H1 (cell line): ENCODE measurements around the gene RRAS2. TPM values are rescaled to one million over a fixed set of nuclear protein-coding genes. Genes with fewer than 3 reads are reported as not detected.

Experiments
- CTCF ChIA-PET: fragments of 300-600 bp; sonication (Branson Sonifier 250); formaldehyde crosslinking; loops from one replicate; lab custom pipeline; 2021; ENCODE audit not compliant: partially characterized antibody; lab: Charles Lee
- POLR2A ChIA-PET: fragments of 300-600 bp; sonication (Branson Sonifier 250); formaldehyde crosslinking; loops from one replicate; lab custom pipeline; 2021; ENCODE audit warnings: inconsistent platforms; ENCODE audit not compliant: partially characterized antibody; lab: Charles Lee
- DNase-seq, 2 experiments: peaks; one replicate each; pipeline versions ENCODE4 v3.0.0 to v3.0.0-alpha.2; 2010 to 2022; ENCODE audit warnings: low spot score in 2 of 2, low read depth in 1 of 2, mixed read lengths in 1 of 2
- FAIRE-seq: peaks from 2 replicates; lab custom pipeline; 2011; peaks lifted over from hg19 to GRCh38; lab: Jason Lieb, UNC
- H2AFZ ChIP-seq: 2 replicates; pipeline ENCODE4 v1.8.1; 2012; ENCODE audit warnings: low read length, inconsistent platforms
- H2AK5ac ChIP-seq: 2 replicates; pipeline ENCODE4 v1.6.1; 2013; ENCODE audit warnings: low read depth, low read length
- H2BK120ac ChIP-seq: replicated peaks from 2 replicates; pipeline ENCODE3; 2013; ENCODE audit warnings: low read depth, low read length, inconsistent platforms
- H2BK12ac ChIP-seq: 2 replicates; pipeline ENCODE4 v1.6.1; 2013; ENCODE audit warnings: low read depth, low read length
- H2BK15ac ChIP-seq: 2 replicates; pipeline ENCODE4 v1.6.1; 2013; ENCODE audit warnings: low read length
- H2BK20ac ChIP-seq: 2 replicates; pipeline ENCODE4 v1.6.1; 2013; ENCODE audit warnings: low read length
- H2BK5ac ChIP-seq: 2 replicates; pipeline ENCODE4 v1.6.1; 2013; ENCODE audit warnings: low read depth, low read length
- H3K14ac ChIP-seq: 2 replicates; pipeline ENCODE4 v1.6.1; 2013; ENCODE audit warnings: inconsistent platforms; ENCODE audit not compliant: insufficient read length
- H3K18ac ChIP-seq: 2 replicates; pipeline ENCODE4 v1.6.1; 2013; ENCODE audit warnings: low read length; ENCODE audit errors: extremely low read depth
- H3K23ac ChIP-seq: 2 replicates; pipeline ENCODE4 v1.6.1; 2013; ENCODE audit warnings: inconsistent platforms; ENCODE audit not compliant: insufficient read length
- H3K23me2 ChIP-seq: 2 replicates; pipeline ENCODE4 v1.6.1; 2013; ENCODE audit warnings: low read depth, low read length
- H3K27ac ChIP-seq: 2 replicates; pipeline ENCODE4 v1.6.1; 2011; ENCODE audit warnings: low read depth, low read length, inconsistent platforms
- H3K27me3 ChIP-seq, 4 experiments: replicated peaks in 1 of 4; 1 replicate in 1 of 4; 2 replicates in 3 of 4; pipeline versions ENCODE4 v1.6.1 to v1.8.1; 2011 to 2013; ENCODE audit warnings: low read length in 3 of 4, mild to moderate bottlenecking in 3 of 4, inconsistent platforms in 2 of 4, mixed read lengths in 2 of 4, moderate library complexity in 1 of 4; ENCODE audit not compliant: control insufficient read depth in 3 of 4, insufficient read depth in 3 of 4; ENCODE audit errors: extremely low read depth in 1 of 4
- H3K36me3 ChIP-seq, 4 experiments: 2 replicates each; pipeline versions ENCODE4 v1.6.1 to v1.8.1; 2011 to 2013; ENCODE audit warnings: mild to moderate bottlenecking in 4 of 4, low read length in 3 of 4, moderate library complexity in 2 of 4, control low read depth in 1 of 4, inconsistent platforms in 1 of 4; ENCODE audit not compliant: insufficient read depth in 4 of 4, control insufficient read depth in 2 of 4
- H3K4ac ChIP-seq: replicated peaks from 2 replicates; pipeline ENCODE3; 2013; ENCODE audit warnings: low read length, low read depth, mixed read lengths, inconsistent platforms; ENCODE audit not compliant: insufficient read length
- H3K4me1 ChIP-seq, 4 experiments: replicated peaks in 1 of 4; 1 replicate in 1 of 4; 2 replicates in 3 of 4; pipeline versions ENCODE4 v1.6.1 to v1.8.1; 2011 to 2013; ENCODE audit warnings: low read length in 3 of 4, inconsistent platforms in 2 of 4, mixed read lengths in 1 of 4; ENCODE audit not compliant: insufficient read depth in 4 of 4, control insufficient read depth in 3 of 4
- H3K4me2 ChIP-seq, 2 experiments: 2 replicates each; pipeline versions ENCODE4 v1.6.1 to v1.8.1; 2011 to 2013; ENCODE audit warnings: low read depth in 2 of 2, low read length in 2 of 2, control low read depth in 1 of 2, inconsistent platforms in 1 of 2, mild to moderate bottlenecking in 1 of 2; ENCODE audit not compliant: insufficient read depth in 1 of 2
- H3K4me3 ChIP-seq, 4 experiments: fragments of 200-600, 300-600 bp in 1 of 4; sonication (generic), shearing (Covaris generic), sonication (Bioruptor Twin) in 1 of 4; 2 replicates each; pipeline versions ENCODE4 v1.5.1 to v1.8.1; 2011 to 2016; ENCODE audit warnings: low read length in 4 of 4, low read depth in 3 of 4, control low read depth in 2 of 4, inconsistent platforms in 2 of 4, mild to moderate bottlenecking in 2 of 4, mixed read lengths in 1 of 4, moderate library complexity in 1 of 4; ENCODE audit not compliant: insufficient read depth in 2 of 4; ENCODE audit errors: extremely low read depth in 1 of 4
- H3K56ac ChIP-seq: replicated peaks from 2 replicates; pipeline ENCODE3; 2013; ENCODE audit warnings: low read depth, mild to moderate bottlenecking, mixed read lengths, low read length, inconsistent platforms; ENCODE audit not compliant: insufficient read length
- H3K79me1 ChIP-seq: 2 replicates; pipeline ENCODE4 v1.6.1; 2013; ENCODE audit warnings: low read depth, low read length, control low read depth
- H3K79me2 ChIP-seq, 2 experiments: 2 replicates each; pipeline versions ENCODE4 v1.6.1 to v1.8.1; 2012 to 2013; ENCODE audit warnings: low read length in 2 of 2, mild to moderate bottlenecking in 2 of 2, inconsistent platforms in 1 of 2; ENCODE audit not compliant: insufficient read depth in 2 of 2, control insufficient read depth in 1 of 2
- H3K9ac ChIP-seq, 4 experiments: replicated peaks in 1 of 4; 1 replicate in 1 of 4; 2 replicates in 3 of 4; pipeline versions ENCODE4 v1.6.1 to v1.8.1; 2011 to 2013; ENCODE audit warnings: low read depth in 3 of 4, low read length in 3 of 4, control low read depth in 2 of 4, mild to moderate bottlenecking in 2 of 4, moderate library complexity in 2 of 4, inconsistent platforms in 1 of 4; ENCODE audit errors: extremely low read depth in 1 of 4
- H3K9me3 ChIP-seq, 2 experiments: 2 replicates each; pipeline versions ENCODE4 v1.6.1 to v1.8.1; 2012 to 2013; ENCODE audit warnings: mild to moderate bottlenecking in 2 of 2, moderate library complexity in 2 of 2, control low read depth in 1 of 2, inconsistent platforms in 1 of 2, low read depth in 1 of 2, low read length in 1 of 2, mixed read lengths in 1 of 2; ENCODE audit not compliant: insufficient read depth in 2 of 2
- H4K20me1 ChIP-seq, 2 experiments: replicated peaks in 1 of 2; 2 replicates each; pipeline versions ENCODE3 to v1.8.1; 2011 to 2013; ENCODE audit warnings: inconsistent platforms in 2 of 2, low read length in 2 of 2, mild to moderate bottlenecking in 1 of 2; ENCODE audit not compliant: insufficient read depth in 2 of 2, control insufficient read depth in 1 of 2
- H4K5ac ChIP-seq: 2 replicates; pipeline ENCODE4 v1.6.1; 2013; ENCODE audit warnings: low read length, low read depth, mixed read lengths, inconsistent platforms; ENCODE audit not compliant: insufficient read length
- H4K8ac ChIP-seq: 2 replicates; pipeline ENCODE4 v1.8.0; 2013; ENCODE audit warnings: mild to moderate bottlenecking, moderate library complexity, low read length, inconsistent platforms; ENCODE audit not compliant: insufficient read depth; ENCODE audit errors: extremely low read depth
- H4K91ac ChIP-seq: replicated peaks from 2 replicates; pipeline ENCODE3; 2013; ENCODE audit warnings: low read length, mixed read lengths, inconsistent platforms; ENCODE audit not compliant: insufficient read length
- CHD1 ChIP-seq: IDR thresholded peaks from 2 replicates; pipeline ENCODE4 v1.6.1; 2012; ENCODE audit warnings: low read depth, low read length, improper control_type of control experiment
- CREB1 ChIP-seq: IDR thresholded peaks from 2 replicates; pipeline ENCODE4 v1.6.1; 2012; ENCODE audit warnings: inconsistent platforms
- FOSL1 ChIP-seq: IDR thresholded peaks from 2 replicates; pipeline ENCODE4 v1.6.1; 2011; ENCODE audit warnings: mild to moderate bottlenecking, low read depth, low read length, moderate library complexity; ENCODE audit not compliant: insufficient read depth
- GABPA ChIP-seq: IDR thresholded peaks from 2 replicates; pipeline ENCODE4 v1.6.1; 2011; ENCODE audit warnings: mild to moderate bottlenecking, low read length, moderate library complexity, borderline replicate concordance; ENCODE audit not compliant: insufficient read depth
- MAFK ChIP-seq: IDR thresholded peaks from 2 replicates; pipeline ENCODE4 v1.6.1; 2012; ENCODE audit warnings: low read depth, mild to moderate bottlenecking, improper control_type of control experiment, low read length
- POU5F1 ChIP-seq: IDR thresholded peaks from 2 replicates; pipeline ENCODE4 v1.6.1; 2011; ENCODE audit warnings: low read depth, mild to moderate bottlenecking, low read length, moderate library complexity
- RFX5 ChIP-seq: IDR thresholded peaks from 2 replicates; pipeline ENCODE4 v1.6.1; 2011; ENCODE audit warnings: low read depth, low read length, improper control_type of control experiment, borderline replicate concordance
- TCF12 ChIP-seq: IDR thresholded peaks from 2 replicates; pipeline ENCODE4 v1.6.1; 2011; ENCODE audit warnings: low read depth, mild to moderate bottlenecking, low read length
- TEAD4 ChIP-seq: IDR thresholded peaks from 2 replicates; pipeline ENCODE4 v1.6.1; 2012; ENCODE audit warnings: low read depth, low read length, inconsistent platforms, mixed read lengths
- YY1 ChIP-seq: IDR thresholded peaks from 2 replicates; pipeline ENCODE4 v1.6.1; 2011; ENCODE audit warnings: low read depth, mild to moderate bottlenecking, low read length
- WGBS, 2 experiments: shearing (Covaris generic) in 1 of 2; methylation state at CpG; one replicate each; pipeline versions ENCODE4 v1.1.6 to v1.1.7; 2013 to 2015; ENCODE audit warnings: low lambda C conversion rate in 2 of 2, mixed read lengths in 2 of 2, inconsistent platforms in 1 of 2, low coverage in 1 of 2, missing lambda C conversion rate in 1 of 2; ENCODE audit not compliant: insufficient replicate concordance in 2 of 2, insufficient coverage in 1 of 2, insufficient read length in 1 of 2; ENCODE audit errors: extremely low coverage in 1 of 2, missing lambda C conversion rate in 1 of 2; 5-methylcytosine and 5-hydroxymethylcytosine counted together
- polyA plus RNA-seq, 7 experiments: library from polyadenylated mRNA; depleted of rRNA in 3 of 7; stranded (reverse) in 5 of 7; unstranded in 2 of 7; fragments of >200 nt in 5 of 7; fragments of 200-250 nt in 2 of 7; gene quantifications; 1 replicate in 5 of 7; 2 replicates in 1 of 7; 4 replicates in 1 of 7; pipeline versions ENCODE4 v1.2.1 to v1.2.3, GENCODE V29; 2011 to 2013; ENCODE audit warnings: missing spikeins in 2 of 7, mixed read lengths in 2 of 7
- total RNA-seq: library from RNA; stranded (reverse); fragmentation: NEBNext Ultra II Directional; extraction: Animal tissue kit (Norgen Biotek cat#: 25700); gene quantifications from 2 replicates; pipeline ENCODE4 v1.2.1, GENCODE V29; 2021
- TF ChIP-seq, protein P1 (sequence below), 3 experiments: IDR thresholded peaks; 1 replicate in 2 of 3; 2 replicates in 1 of 3; pipeline versions ENCODE4 v1.5.1 to v1.6.1; 2011; ENCODE audit warnings: low read length in 3 of 3, mild to moderate bottlenecking in 3 of 3, inconsistent platforms in 2 of 3, low read depth in 1 of 3, moderate library complexity in 1 of 3; ENCODE audit not compliant: insufficient read depth in 1 of 3; ENCODE audit errors: control extremely low read depth in 1 of 3
- TF ChIP-seq, protein P2 (sequence below): IDR thresholded peaks from 2 replicates; pipeline ENCODE4 v1.6.1; 2012; ENCODE audit warnings: inconsistent platforms

The RRAS2 gene
- total and polyA plus RNA-seq, 2 of the 8 experiments (the other 6 are each of a cell fraction or from before 2014, with no cell fraction given): 72.3 to 234 TPM

DNA sequence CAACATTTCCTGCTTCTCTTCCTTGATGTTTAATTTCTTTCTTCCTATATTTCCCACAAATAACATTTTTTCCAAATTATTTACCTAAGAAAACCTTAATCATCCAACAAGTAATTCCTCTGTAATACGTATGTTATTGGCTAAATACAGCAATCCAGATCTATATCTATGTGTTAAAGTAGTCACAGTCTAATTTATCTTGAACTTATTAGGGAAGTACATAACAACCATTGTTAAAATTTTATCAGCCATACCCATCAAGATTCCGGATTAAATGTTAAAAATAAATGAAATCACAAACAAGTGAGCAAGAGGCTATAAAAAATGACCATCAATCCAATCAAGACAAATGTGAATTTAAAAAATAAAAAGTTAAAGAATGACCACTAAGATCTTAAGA lies 36.5 kb downstream of the RRAS2 start:
- Histone ChIP-seq H2BK15ac (no peak overlapping the region), H3K9me3 (no peaks in the 10 kb centered on the region), H3K4me2 (no peak overlapping the region), H2BK120ac (no peak overlapping the region), H4K20me1 (peaks cover 8 to 12% of the 10 kb centered on the region in 2 experiments), H2BK20ac (no peak overlapping the region), H3K36me3 (no peaks in the 10 kb centered on the region), H3K18ac (no peak overlapping the region), H4K91ac (no peak overlapping the region), H3K79me1 (no peaks in the 10 kb centered on the region; the same call in none of the 2 replicates), H3K23me2 (no peaks in the 10 kb centered on the region), H3K56ac (no peak overlapping the region), H2BK12ac (no peak overlapping the region), H2AK5ac (no peak overlapping the region), H3K23ac (no peak overlapping the region), H3K27ac (no peak overlapping the region), H3K4me1 (peaks cover 6 to 18% (median 7%) of the 10 kb centered on the region in 4 experiments; a peak in 6 of 7 replicates), H2AFZ (no peak overlapping the region), H2BK5ac (no peak overlapping the region), H3K9ac (no peak overlapping the region), H3K4me3 (no peak overlapping the region), H3K27me3 (no peaks in the 10 kb centered on the region), H3K4ac (no peak overlapping the region), H4K5ac (no peak overlapping the region), H4K8ac (no peak overlapping the region), H3K14ac (no peak overlapping the region), H3K79me2 (peaks cover 27 to 98% of the 10 kb centered on the region in 2 experiments)
- WGBS, 2 experiments: 87% methylated on average over 2 of the region's 2 CpGs; no CpG with 5 or more reads in 1 of the 2 experiments
- no peak for DNase-seq
- FAIRE-seq: no peak
- ChIA-PET POLR2A (interaction anchor here (1.0 kb wide), 1 partner anchor 11 kb away, joined by 8 read pairs; no protein-coding TSS in a partner anchor), CTCF (interaction anchor here (1.6 to 2.1 kb wide), 2 partner anchors 21 to 96 kb away, joined by 3 to 14 read pairs; no protein-coding TSS in a partner anchor)
- TF ChIP-seq, protein P1, sequence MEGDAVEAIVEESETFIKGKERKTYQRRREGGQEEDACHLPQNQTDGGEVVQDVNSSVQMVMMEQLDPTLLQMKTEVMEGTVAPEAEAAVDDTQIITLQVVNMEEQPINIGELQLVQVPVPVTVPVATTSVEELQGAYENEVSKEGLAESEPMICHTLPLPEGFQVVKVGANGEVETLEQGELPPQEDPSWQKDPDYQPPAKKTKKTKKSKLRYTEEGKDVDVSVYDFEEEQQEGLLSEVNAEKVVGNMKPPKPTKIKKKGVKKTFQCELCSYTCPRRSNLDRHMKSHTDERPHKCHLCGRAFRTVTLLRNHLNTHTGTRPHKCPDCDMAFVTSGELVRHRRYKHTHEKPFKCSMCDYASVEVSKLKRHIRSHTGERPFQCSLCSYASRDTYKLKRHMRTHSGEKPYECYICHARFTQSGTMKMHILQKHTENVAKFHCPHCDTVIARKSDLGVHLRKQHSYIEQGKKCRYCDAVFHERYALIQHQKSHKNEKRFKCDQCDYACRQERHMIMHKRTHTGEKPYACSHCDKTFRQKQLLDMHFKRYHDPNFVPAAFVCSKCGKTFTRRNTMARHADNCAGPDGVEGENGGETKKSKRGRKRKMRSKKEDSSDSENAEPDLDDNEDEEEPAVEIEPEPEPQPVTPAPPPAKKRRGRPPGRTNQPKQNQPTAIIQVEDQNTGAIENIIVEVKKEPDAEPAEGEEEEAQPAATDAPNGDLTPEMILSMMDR (IDR thresholded peaks at IDR 0.05; ENCODE audit: control extremely low read depth in 1 of 3, insufficient read depth in 1 of 3, low read depth in 1 of 3, low read length in 3 of 3): no peak
- TF ChIP-seq YY1 (no peak), TCF12 (no peak), CHD1 (no peak), GABPA (no peak), POU5F1 (no peak), TEAD4 (no peak), CREB1 (no peak), MAFK (no peak), FOSL1 (no peak), RFX5 (no peak)
- TF ChIP-seq, protein P2, sequence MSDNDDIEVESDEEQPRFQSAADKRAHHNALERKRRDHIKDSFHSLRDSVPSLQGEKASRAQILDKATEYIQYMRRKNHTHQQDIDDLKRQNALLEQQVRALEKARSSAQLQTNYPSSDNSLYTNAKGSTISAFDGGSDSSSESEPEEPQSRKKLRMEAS: no peak
